GM18499 (cell line): ENCODE measurements around the gene ARHGAP15.

Experiments
- ATAC-seq: cut with Tn5 transposase; IDR thresholded peaks from one replicate; pipeline ENCODE4 v1.9.1; 2021; ENCODE audit warnings: moderate number of reproducible peaks; ENCODE audit not compliant: insufficient read depth, unreplicated experiment

Gene ARHGAP15

GRCh38 chr2:143473216-143473615 lies 344.0 kb downstream of the ARHGAP15 start:
- ATAC-seq = no peak

- no peak for ATAC-seq
Measured at GRCh38 chr2:143473820-143474219, 344.6 kb downstream of the ARHGAP15 start.

- ATAC-seq = no peak
Measured at GRCh38 chr2:143474586-143474985, 345.4 kb downstream of the ARHGAP15 start.

- no peak for ATAC-seq
Measured at GRCh38 chr2:143475041-143475776, 346.0 kb downstream of the ARHGAP15 start.

- ATAC-seq = no peak
Measured at GRCh38 chr2:143476336-143477087, 347.3 kb downstream of the ARHGAP15 start.

- no peak for ATAC-seq
Measured at GRCh38 chr2:143477714-143478443, 348.7 kb downstream of the ARHGAP15 start.

- no peak for ATAC-seq
Measured at GRCh38 chr2:143480086-143480485, 350.9 kb downstream of the ARHGAP15 start.

GRCh38 chr2:143480601-143481236 lies 351.5 kb downstream of the ARHGAP15 start:
- no peak for ATAC-seq

- ATAC-seq = no peak
Measured at GRCh38 chr2:143481237-143481623, 352.0 kb downstream of the ARHGAP15 start.

GRCh38 chr2:143481733-143482132 lies 352.5 kb downstream of the ARHGAP15 start:
- no peak for ATAC-seq

- ATAC-seq = no peak
Measured at GRCh38 chr2:143482316-143482715, 353.1 kb downstream of the ARHGAP15 start.

GRCh38 chr2:143482771-143483170 lies 353.6 kb downstream of the ARHGAP15 start:
- no peak for ATAC-seq

GRCh38 chr2:143486976-143487375 lies 357.8 kb downstream of the ARHGAP15 start:
- ATAC-seq = no peak

- no peak for ATAC-seq
Measured at GRCh38 chr2:143489145-143489544, 359.9 kb downstream of the ARHGAP15 start.

GRCh38 chr2:143491131-143491530 lies 361.9 kb downstream of the ARHGAP15 start:
- ATAC-seq = no peak

GRCh38 chr2:143493339-143493738 lies 364.1 kb downstream of the ARHGAP15 start:
- ATAC-seq = no peak

- no peak for ATAC-seq
Measured at GRCh38 chr2:143497726-143498125, 368.5 kb downstream of the ARHGAP15 start.

GRCh38 chr2:143498496-143498895 lies 369.3 kb downstream of the ARHGAP15 start:
- no peak for ATAC-seq

- no peak for ATAC-seq
Measured at GRCh38 chr2:143499061-143499460, 369.8 kb downstream of the ARHGAP15 start.

- ATAC-seq = no peak
Measured at GRCh38 chr2:143501106-143501676, 372.0 kb downstream of the ARHGAP15 start.
